SK-N-SH (cell line): ENCODE measurements around the gene ZDHHC8. TPM values are rescaled to one million over a fixed set of nuclear protein-coding genes. Genes with fewer than 3 reads are reported as not detected.

Experiments used
- CTCF ChIA-PET: fragments of 300-600, 350-600 bp; formaldehyde crosslinking; extraction: SDS; loops from one replicate; lab custom pipeline; 2021; lab: Yijun Ruan, JAX
- POLR2A ChIA-PET: fragments of 350-600 bp; sonication (Branson Sonifier 250); formaldehyde crosslinking; extraction: SDS; loops from one replicate; lab custom pipeline; 2020; ENCODE audit warnings: antibody characterized with exemption, inconsistent platforms; lab: Yijun Ruan, JAX
- DNase-seq: peaks from one replicate; pipeline ENCODE4 v3.0.0; 2012
- H2AFZ ChIP-seq: fragments of 200-600 bp; sonication (generic); 2 replicates; pipeline ENCODE4 v1.8.1; 2016; ENCODE audit warnings: antibody characterized with exemption, mild to moderate bottlenecking, low read depth
- H3F3A ChIP-seq: fragments of 200-600 bp; sonication (generic); replicated peaks from 2 replicates; pipeline ENCODE3; 2016; ENCODE audit warnings: antibody characterized with exemption, mild to moderate bottlenecking; ENCODE audit not compliant: insufficient read depth
- H3K27ac ChIP-seq, 2 experiments: fragments of 200-500 bp in 1 of 2; fragments of 200-600 bp in 1 of 2; sonication (Bioruptor generic) in 1 of 2; sonication (generic), shearing (Covaris generic) in 1 of 2; 2 replicates each; pipeline versions ENCODE4 v1.5.1 to v1.6.1; 2014 to 2016; ENCODE audit warnings: low read depth in 2 of 2, inconsistent platforms in 1 of 2, low read length in 1 of 2, mild to moderate bottlenecking in 1 of 2, mixed read lengths in 1 of 2
- H3K27me3 ChIP-seq: fragments of 200-600 bp; sonication (generic), shearing (Covaris generic); 2 replicates; pipeline ENCODE4 v1.6.1; 2016; ENCODE audit warnings: mixed run types; ENCODE audit not compliant: insufficient read depth
- H3K36me3 ChIP-seq, 2 experiments: fragments of 200-500 bp in 1 of 2; fragments of 200-600 bp in 1 of 2; sonication (Bioruptor generic) in 1 of 2; sonication (generic) in 1 of 2; replicated peaks in 1 of 2; 2 replicates each; pipeline versions ENCODE3 to v1.5.1; 2014 to 2016; ENCODE audit warnings: low read length in 1 of 2, mild to moderate bottlenecking in 1 of 2; ENCODE audit not compliant: insufficient read depth in 2 of 2, control insufficient read depth in 1 of 2
- H3K4me1 ChIP-seq, 2 experiments: fragments of 200-500 bp in 1 of 2; fragments of 200-600 bp in 1 of 2; sonication (Bioruptor generic) in 1 of 2; sonication (generic), shearing (Covaris generic) in 1 of 2; 2 replicates each; pipeline versions ENCODE4 v1.5.1 to v1.6.1; 2014 to 2016; ENCODE audit warnings: low read depth in 1 of 2, low read length in 1 of 2, mixed run types in 1 of 2; ENCODE audit not compliant: insufficient read depth in 2 of 2, control insufficient read depth in 1 of 2
- H3K4me2 ChIP-seq: fragments of 200-600 bp; sonication (generic), shearing (Covaris generic); 2 replicates; pipeline ENCODE4 v1.6.1; 2017; ENCODE audit warnings: mixed run types
- H3K4me3 ChIP-seq, 2 experiments: fragments of 200-500 bp in 1 of 2; fragments of 200-600 bp in 1 of 2; sonication (Bioruptor generic) in 1 of 2; sonication (generic), shearing (Covaris generic) in 1 of 2; 2 replicates each; pipeline versions ENCODE4 v1.5.1 to v1.8.1; 2014 to 2016; ENCODE audit warnings: low read depth in 2 of 2, inconsistent platforms in 1 of 2, low read length in 1 of 2, mild to moderate bottlenecking in 1 of 2, mixed read lengths in 1 of 2, moderate library complexity in 1 of 2
- H3K79me2 ChIP-seq: fragments of 200-600 bp; sonication (generic); 2 replicates; pipeline ENCODE4 v1.8.1; 2017; ENCODE audit warnings: mild to moderate bottlenecking; ENCODE audit not compliant: insufficient read depth
- H3K9ac ChIP-seq: fragments of 200-600 bp; sonication (generic); 2 replicates; pipeline ENCODE4 v1.6.1; 2017; ENCODE audit warnings: mixed run types
- H3K9me2 ChIP-seq: fragments of 200-600 bp; sonication (generic); 2 replicates; pipeline ENCODE4 v1.6.1; 2017; ENCODE audit warnings: mixed run types
- H3K9me3 ChIP-seq: fragments of 200-600 bp; sonication (generic); 2 replicates; pipeline ENCODE4 v1.6.1; 2017; ENCODE audit warnings: mixed run types, mild to moderate bottlenecking, moderate library complexity
- H4K20me1 ChIP-seq: fragments of 200-600 bp; sonication (generic); 2 replicates; pipeline ENCODE4 v1.6.1; 2017; ENCODE audit warnings: mild to moderate bottlenecking, mixed run types; ENCODE audit not compliant: insufficient read depth
- ELF1 ChIP-seq: IDR thresholded peaks from 2 replicates; pipeline ENCODE4 v1.4.0; 2012
- EP300 ChIP-seq, 2 experiments: IDR thresholded peaks; 2 replicates each; pipeline versions ENCODE4 v1.4.0 to v1.6.1; 2012; ENCODE audit warnings: borderline replicate concordance in 1 of 2, low read depth in 1 of 2, low read length in 1 of 2
- FOSL2 ChIP-seq: IDR thresholded peaks from 2 replicates; pipeline ENCODE4 v1.4.0; 2012; ENCODE audit warnings: low read depth, mild to moderate bottlenecking, moderate library complexity, borderline replicate concordance
- FOXJ3 ChIP-seq: sonication (generic); formaldehyde crosslinking; IDR thresholded peaks from 2 replicates; pipeline ENCODE4 v1.5.1; 2020; ENCODE audit warnings: mild to moderate bottlenecking, missing genetic modification reagents
- FOXM1 ChIP-seq: IDR thresholded peaks from 2 replicates; pipeline ENCODE4 v1.4.0; 2012; ENCODE audit warnings: low read depth, mild to moderate bottlenecking
- GABPA ChIP-seq: IDR thresholded peaks from 2 replicates; pipeline ENCODE4 v1.4.0; 2012; ENCODE audit warnings: low read depth, mild to moderate bottlenecking
- IRF3 ChIP-seq: fragments of 150-350 bp; IDR thresholded peaks from 2 replicates; pipeline ENCODE4 v1.6.1; 2016; ENCODE audit warnings: mild to moderate bottlenecking, low read depth, low read length
- JUND ChIP-seq: IDR thresholded peaks from 2 replicates; pipeline ENCODE4 v1.4.0; 2012
- MAX ChIP-seq: IDR thresholded peaks from 2 replicates; pipeline ENCODE4 v1.4.0; 2012; ENCODE audit warnings: low read depth
- MXI1 ChIP-seq: IDR thresholded peaks from 2 replicates; pipeline ENCODE4 v1.6.1; 2012; ENCODE audit warnings: mild to moderate bottlenecking, low read depth, low read length, improper control_type of control experiment
- PBX3 ChIP-seq: IDR thresholded peaks from 2 replicates; pipeline ENCODE4; 2012
- RCOR1 ChIP-seq: fragments of 150-350 bp; IDR thresholded peaks from 2 replicates; pipeline ENCODE4 v1.6.1; 2017; ENCODE audit warnings: antibody characterized with exemption, low read length
- RXRA ChIP-seq: IDR thresholded peaks from 2 replicates; pipeline ENCODE4 v1.4.0; 2012; ENCODE audit warnings: low read depth, mild to moderate bottlenecking, borderline replicate concordance
- SMC3 ChIP-seq: IDR thresholded peaks from 2 replicates; pipeline ENCODE4 v1.6.1; 2012; ENCODE audit warnings: low read depth, low read length, improper control_type of control experiment
- YY1 ChIP-seq: IDR thresholded peaks from 2 replicates; pipeline ENCODE4 v1.4.0; 2012; ENCODE audit warnings: low read depth, mild to moderate bottlenecking
- WGBS: methylation state at CpG from one replicate; pipeline ENCODE4 v1.1.6; 2017; ENCODE audit warnings: low lambda C conversion rate; 5-methylcytosine and 5-hydroxymethylcytosine counted together
- polyA plus RNA-seq, 3 experiments: library from polyadenylated mRNA; depleted of rRNA; stranded (reverse); fragments of >200 nt; gene quantifications; 2 replicates each; pipeline ENCODE4 v1.2.3, GENCODE V29; 2012
- TF ChIP-seq, protein P1 (sequence below): IDR thresholded peaks from 2 replicates; pipeline ENCODE4 v1.4.0; 2012; ENCODE audit warnings: low read depth, borderline replicate concordance
- TF ChIP-seq, protein P2 (sequence below): fragments of 200-600 bp; sonication (generic); IDR thresholded peaks from 2 replicates; pipeline ENCODE4 v1.6.1; 2017; ENCODE audit warnings: antibody characterized with exemption, mild to moderate bottlenecking, moderate library complexity

Gene ZDHHC8
- polyA plus RNA-seq, 1 of the 3 experiments (the other 2 are of a cell fraction): 65.3 TPM

DNA sequence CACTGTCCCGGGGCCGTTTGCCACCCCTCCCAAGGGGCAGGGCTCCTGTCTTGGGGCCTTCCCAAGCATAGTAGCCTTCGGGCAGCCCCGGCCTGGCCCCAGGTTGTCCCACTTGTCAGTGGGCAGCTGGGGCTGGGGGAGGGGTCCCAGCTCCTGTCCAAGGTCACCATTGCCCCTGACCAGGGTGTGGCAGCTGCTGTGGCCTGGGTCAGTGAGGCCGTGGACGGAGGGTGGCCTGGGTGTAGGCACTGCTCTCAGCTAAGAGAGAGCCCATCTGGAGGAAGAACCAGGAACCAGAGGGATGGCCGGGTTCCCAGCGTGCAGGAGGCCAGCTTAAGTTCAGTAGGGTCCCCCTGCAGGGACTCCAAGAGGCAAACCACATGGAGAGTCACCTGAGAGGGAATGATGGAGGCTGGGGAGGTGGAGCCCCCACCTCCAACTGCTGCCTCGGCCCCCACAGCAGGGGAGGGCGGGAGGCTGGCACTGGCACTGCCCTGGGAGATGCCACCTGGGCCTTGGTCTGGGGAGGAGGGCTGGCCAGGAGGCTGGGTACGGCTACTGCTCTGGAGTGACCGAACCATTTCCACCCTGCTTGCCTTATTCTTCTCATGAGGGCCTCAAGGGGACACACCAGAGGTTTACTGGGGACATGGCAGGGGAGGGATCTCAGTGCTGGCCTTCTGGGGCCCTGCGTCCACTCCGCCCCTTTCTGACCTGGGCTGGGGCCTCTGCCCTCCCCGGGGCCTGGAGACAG lies 26.0 kb downstream of the ZDHHC8 start:
- H2AFZ ChIP-seq: no peak overlapping the region
- WGBS: 60% methylated on average over 2 of the region's 15 CpGs
- H3K36me3 ChIP-seq: peaks cover 0 to 2% of the 10 kb centered on the region in 2 experiments
- H3K4me3 ChIP-seq: no peak overlapping the region
- TF ChIP-seq, protein P1, sequence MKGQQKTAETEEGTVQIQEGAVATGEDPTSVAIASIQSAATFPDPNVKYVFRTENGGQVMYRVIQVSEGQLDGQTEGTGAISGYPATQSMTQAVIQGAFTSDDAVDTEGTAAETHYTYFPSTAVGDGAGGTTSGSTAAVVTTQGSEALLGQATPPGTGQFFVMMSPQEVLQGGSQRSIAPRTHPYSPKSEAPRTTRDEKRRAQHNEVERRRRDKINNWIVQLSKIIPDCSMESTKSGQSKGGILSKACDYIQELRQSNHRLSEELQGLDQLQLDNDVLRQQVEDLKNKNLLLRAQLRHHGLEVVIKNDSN: no peak
- TF ChIP-seq ELF1 (no peak), JUND (no peak)
- no peaks in the 10 kb centered on the region for H3F3A ChIP-seq
- no peaks in the 10 kb centered on the region for H3K27me3 ChIP-seq
- ChIA-PET POLR2A (interaction anchor here (0.6 to 1.4 kb wide), 6 partner anchors 80 to 702 kb away, joined by 3 to 6 read pairs (median 3); partner anchors contain the start of gene ZNF74), CTCF (interaction anchor here (0.6 to 5.1 kb wide), 44 partner anchors 8 to 383 kb away, joined by 3 to 87 read pairs (median 5); partner anchors contain the start of gene DGCR6L)
- no peak overlapping the region for H3K4me2 ChIP-seq
- no peak overlapping the region for H3K27ac ChIP-seq
- no peak for DNase-seq
- H3K4me1 ChIP-seq: peaks cover 0 to 35% of the 10 kb centered on the region in 2 experiments; a peak in 1 of 4 replicates
- no peak overlapping the region for H3K9ac ChIP-seq
- H3K79me2 ChIP-seq: 0 out of 2 replicates have a peak, but pooled peaks cover 4% of the 10 kb centered on the region
- no peaks in the 10 kb centered on the region for H3K9me2 ChIP-seq
- H4K20me1 ChIP-seq: no peaks in the 10 kb centered on the region
- no peaks in the 10 kb centered on the region for H3K9me3 ChIP-seq

DNA sequence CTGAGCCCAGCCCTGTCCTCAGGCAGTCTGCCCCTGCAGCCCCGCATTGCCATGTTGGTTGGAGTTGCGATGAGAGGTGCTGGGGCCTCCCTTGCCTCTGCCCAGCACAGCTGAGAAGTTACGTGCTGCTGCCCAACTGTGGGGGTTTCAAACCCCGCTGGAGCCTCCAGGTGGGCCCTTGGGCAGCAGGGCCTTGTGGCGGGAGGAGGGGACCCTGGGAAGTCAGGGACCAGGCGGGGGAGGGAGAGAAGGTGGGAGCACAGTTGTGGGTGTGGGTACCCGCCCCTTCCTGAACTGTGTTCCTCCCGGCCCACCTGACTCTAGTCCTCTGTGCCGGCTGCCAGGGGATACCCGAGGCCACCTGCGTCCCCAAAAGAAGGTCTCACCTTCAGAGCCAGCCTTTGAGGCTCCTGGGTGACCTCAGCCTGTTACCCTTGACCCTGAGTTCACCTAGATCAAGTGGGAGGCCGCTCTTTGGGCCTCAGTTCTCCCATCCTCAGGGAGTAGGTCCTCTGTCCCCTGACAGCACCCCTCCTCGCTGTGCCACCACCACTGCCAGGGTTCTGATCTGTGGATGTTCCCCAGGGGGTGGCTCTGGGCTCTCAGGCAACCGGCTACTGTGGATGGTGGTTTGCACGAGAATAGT lies 26.9 kb downstream of the ZDHHC8 start:
- H3K27me3 ChIP-seq: no peaks in the 10 kb centered on the region
- H3K27ac ChIP-seq: no peak overlapping the region
- POLR2A ChIA-PET: no interaction called here
- H2AFZ ChIP-seq: no peak overlapping the region
- H3K79me2 ChIP-seq: 0 out of 2 replicates have a peak, but pooled peaks cover 4% of the 10 kb centered on the region
- H3K9me2 ChIP-seq: no peaks in the 10 kb centered on the region
- WGBS: 49% methylated on average over 2 of the region's 15 CpGs
- H4K20me1 ChIP-seq: no peaks in the 10 kb centered on the region
- no peak for DNase-seq
- H3K9me3 ChIP-seq: no peaks in the 10 kb centered on the region
- CTCF ChIA-PET: interaction anchor here (0.7 to 2.9 kb wide), 6 partner anchors 22 to 158 kb away, joined by 3 to 14 read pairs (median 5); no protein-coding TSS in a partner anchor
- TF ChIP-seq, protein P2, sequence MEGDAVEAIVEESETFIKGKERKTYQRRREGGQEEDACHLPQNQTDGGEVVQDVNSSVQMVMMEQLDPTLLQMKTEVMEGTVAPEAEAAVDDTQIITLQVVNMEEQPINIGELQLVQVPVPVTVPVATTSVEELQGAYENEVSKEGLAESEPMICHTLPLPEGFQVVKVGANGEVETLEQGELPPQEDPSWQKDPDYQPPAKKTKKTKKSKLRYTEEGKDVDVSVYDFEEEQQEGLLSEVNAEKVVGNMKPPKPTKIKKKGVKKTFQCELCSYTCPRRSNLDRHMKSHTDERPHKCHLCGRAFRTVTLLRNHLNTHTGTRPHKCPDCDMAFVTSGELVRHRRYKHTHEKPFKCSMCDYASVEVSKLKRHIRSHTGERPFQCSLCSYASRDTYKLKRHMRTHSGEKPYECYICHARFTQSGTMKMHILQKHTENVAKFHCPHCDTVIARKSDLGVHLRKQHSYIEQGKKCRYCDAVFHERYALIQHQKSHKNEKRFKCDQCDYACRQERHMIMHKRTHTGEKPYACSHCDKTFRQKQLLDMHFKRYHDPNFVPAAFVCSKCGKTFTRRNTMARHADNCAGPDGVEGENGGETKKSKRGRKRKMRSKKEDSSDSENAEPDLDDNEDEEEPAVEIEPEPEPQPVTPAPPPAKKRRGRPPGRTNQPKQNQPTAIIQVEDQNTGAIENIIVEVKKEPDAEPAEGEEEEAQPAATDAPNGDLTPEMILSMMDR: no peak
- TF ChIP-seq FOSL2 (no peak), RCOR1 (no peak), YY1 (no peak), MXI1 (no peak), JUND (no peak), FOXJ3 (CRISPR knock-in tag) (no peak), FOXM1 (no peak), IRF3 (no peak), MAX (no peak), EP300 (IDR thresholded peaks at IDR 0.05; ENCODE audit: borderline replicate concordance in 1 of 2, low read depth in 1 of 2, low read length in 1 of 2) (no peak), SMC3 (no peak), RXRA (no peak), ELF1 (no peak), PBX3 (no peak), GABPA (no peak)
- TF ChIP-seq, protein P1: no peak
- TF ChIP-seq, all 33 proteins: peak for 0
- Histone ChIP-seq H3K36me3 (peaks cover 0 to 2% of the 10 kb centered on the region in 2 experiments), H3F3A (no peaks in the 10 kb centered on the region), H3K4me3 (no peak overlapping the region), H3K4me1 (peaks cover 0 to 35% of the 10 kb centered on the region in 2 experiments; a peak in 1 of 4 replicates), H3K4me2 (no peak overlapping the region), H3K9ac (no peak overlapping the region)
